Vagina (tissue), 2 donors: ENCODE results near the gene HOXA1. TPM values are rescaled to one million over a fixed set of nuclear protein-coding genes. Genes with fewer than 3 reads are reported as not detected.
A peak's percentile ranks its signal among the peaks of the same experiment; 100 is the strongest.

ENCODE experiments used
- DNase-seq, 2 donors: peaks; one replicate each; pipeline ENCODE4 v3.0.0-alpha.2; 2017; ENCODE audit errors: extremely low spot score in 2 of 2
- H3K27ac ChIP-seq: fragments of 200-600 bp; sonication (generic); one replicate; pipeline ENCODE4 v1.5.1; 2019
- H3K27me3 ChIP-seq: fragments of 200-600 bp; sonication (generic); one replicate; pipeline ENCODE4 v1.5.1; 2019
- H3K36me3 ChIP-seq, 2 donors: fragments of 200-600 bp; sonication (generic); one replicate each; pipeline ENCODE4 v1.5.1; 2017 to 2019
- H3K4me1 ChIP-seq: fragments of 200-600 bp; sonication (generic); one replicate; pipeline ENCODE4 v1.5.1; 2019
- H3K4me3 ChIP-seq, 2 donors: fragments of 200-600 bp; sonication (generic); 1 replicate in 1 of 2; 2 replicates in 1 of 2; pipeline ENCODE4 v1.5.1; 2016 to 2019
- H3K9me3 ChIP-seq: fragments of 200-600 bp; sonication (generic); one replicate; pipeline ENCODE4 v1.5.1; 2019
- CTCF ChIP-seq, 3 experiments: fragments of 450-650 bp in 2 of 3; fragments of 200-600 bp in 1 of 3; sonication (generic) in 1 of 3; IDR thresholded peaks; one replicate each; pipeline ENCODE4 v1.5.1; 2017 to 2019; ENCODE audit warnings: antibody characterized with exemption in 3 of 3, mild to moderate bottlenecking in 2 of 3, moderate library complexity in 2 of 3
- POLR2A ChIP-seq, 2 donors: fragments of 450-650 bp; IDR thresholded peaks; one replicate each; pipeline ENCODE4 v1.6.1; 2017; ENCODE audit warnings: antibody characterized with exemption in 2 of 2, mild to moderate bottlenecking in 2 of 2, moderate library complexity in 2 of 2
- POLR2AphosphoS5 ChIP-seq, 2 donors: sonication (generic); formaldehyde crosslinking; IDR thresholded peaks; one replicate each; pipeline ENCODE4 v1.9.0; 2017; ENCODE audit warnings: antibody characterized with exemption in 2 of 2, mild to moderate bottlenecking in 2 of 2, low read depth in 1 of 2; ENCODE audit not compliant: insufficient read depth in 1 of 2
- intact Hi-C: fragments of 100-400 bp; cut with DNase I; formaldehyde crosslinking; loops from one replicate; pipeline ENCODE4 v1.15.1; 2023
- total RNA-seq: library from RNA; depleted of rRNA; stranded (reverse); fragments of >200 nt; gene quantifications from one replicate; pipeline ENCODE4 v1.2.3, GENCODE V29; 2016

The HOXA1 gene
- total RNA-seq, 1 donor from 2014 or later, result 0.74 TPM

GRCh38 chr7:27143023-27143949, 47.5 kb upstream of the HOXA1 start, which contains the start of gene HOXA5:
HOXA5 (minus strand) TSS chr7:27143681; CDS start chr7:27143607, 74 bp downstream.
- no peaks in the 10 kb centered on the region for H3K27me3 ChIP-seq

GRCh38 chr7:27142580-27143022, 46.8 kb upstream of the HOXA1 start:
- Histone ChIP-seq H3K4me3 (peak overlapping the region; percentile 7 to 41), H3K9me3 (no peaks in the 10 kb centered on the region), H3K36me3 (peaks cover 0 to 11% of the 10 kb centered on the region in 2 donors), H3K27me3 (no peaks in the 10 kb centered on the region), H3K27ac (peak overlapping the region; percentile 34), H3K4me1 (peaks cover 13% of the 10 kb centered on the region)
- intact Hi-C loops, result no loop called here
- TF ChIP-seq POLR2A (IDR thresholded peaks at IDR 0.05) (no peak), CTCF (IDR thresholded peaks at IDR 0.05) (no peak), POLR2AphosphoS5 (IDR thresholded peaks at IDR 0.05; ENCODE audit: insufficient read depth in 1 of 2, low read depth in 1 of 2) (no peak)
- peak in 1 of 2 donors; percentile 58 for DNase-seq

More at GRCh38 chr7:27143023-27143949, 47.5 kb upstream of the HOXA1 start, which contains the start of gene HOXA5:
- peaks cover 20% of the 10 kb centered on the region for H3K4me1 ChIP-seq
- intact Hi-C loops, result no loop called here
- peak in 1 of 2 donors; percentile 88 for DNase-seq
- peak within 1 kb of the TSS; percentile 7 to 41 for H3K4me3 ChIP-seq
- no peak for TF ChIP-seq POLR2A (IDR thresholded peaks at IDR 0.05)
- peak in 2 of 3 experiments; percentile 26 to 37 for TF ChIP-seq CTCF (IDR thresholded peaks at IDR 0.05)
- peak; percentile 14 to 55 for TF ChIP-seq POLR2AphosphoS5 (IDR thresholded peaks at IDR 0.05; ENCODE audit: insufficient read depth in 1 of 2, low read depth in 1 of 2)
- H3K9me3 ChIP-seq, result no peaks in the 10 kb centered on the region
- peak within 1 kb of the TSS; percentile 34 for H3K27ac ChIP-seq
- H3K36me3 ChIP-seq, result peaks cover 0 to 11% of the 10 kb centered on the region in 2 donors

GRCh38 chr7:27141923-27142579, 46.3 kb upstream of the HOXA1 start:
- Histone ChIP-seq H3K4me1 (peaks cover 8% of the 10 kb centered on the region), H3K27me3 (no peaks in the 10 kb centered on the region), H3K4me3 (peak overlapping the region in 1 of 2 donors; percentile 41), H3K36me3 (peaks cover 0 to 11% of the 10 kb centered on the region in 2 donors), H3K9me3 (no peaks in the 10 kb centered on the region), H3K27ac (no peak overlapping the region)
- TF ChIP-seq CTCF (IDR thresholded peaks at IDR 0.05), result no peak
- no peak for TF ChIP-seq POLR2A (IDR thresholded peaks at IDR 0.05)
- TF ChIP-seq POLR2AphosphoS5 (IDR thresholded peaks at IDR 0.05; ENCODE audit: insufficient read depth in 1 of 2, low read depth in 1 of 2), result no peak
- intact Hi-C loops, result no loop called here
- no peak for DNase-seq

- Histone ChIP-seq H3K36me3 (peaks cover 0 to 11% of the 10 kb centered on the region in 2 donors), H3K4me1 (peaks cover 8% of the 10 kb centered on the region), H3K9me3 (no peaks in the 10 kb centered on the region), H3K27me3 (no peaks in the 10 kb centered on the region), H3K4me3 (no peak overlapping the region), H3K27ac (no peak overlapping the region)
- TF ChIP-seq POLR2AphosphoS5 (IDR thresholded peaks at IDR 0.05; ENCODE audit: insufficient read depth in 1 of 2, low read depth in 1 of 2), result no peak
- no peak for TF ChIP-seq CTCF (IDR thresholded peaks at IDR 0.05)
- TF ChIP-seq POLR2A (IDR thresholded peaks at IDR 0.05), result no peak
- DNase-seq, result no peak
- intact Hi-C loops, result no loop called here
Measured at GRCh38 chr7:27141137-27141922, 45.5 kb upstream of the HOXA1 start.
